Measurements from ENCODE around the gene CLRN3. TPM values are rescaled to one million over a fixed set of nuclear protein-coding genes. Genes with fewer than 3 reads are reported as not detected.

Gene CLRN3
- total RNA-seq, 4 donors from 2014 or later: not detected

GRCh38 chr10:127834221-127834620 is 58.5 kb downstream of the CLRN3 start:
- DNase-seq (ENCODE audit: low spot score) (no peak), ATAC-seq (ENCODE audit: low FRiP score) (no peak)
- no peak for TF ChIP-seq CTCF (IDR thresholded peaks at IDR 0.05)

- no peak for TF ChIP-seq CTCF (IDR thresholded peaks at IDR 0.05)
These were observed 58.9 kb downstream of the CLRN3 start for GRCh38 chr10:127833804-127834203.

GRCh38 chr10:127832501-127832900 is 60.2 kb downstream of the CLRN3 start:
- no peak for TF ChIP-seq CTCF (IDR thresholded peaks at IDR 0.05)
- no peak for DNase-seq (ENCODE audit: low spot score)
- peak; percentile 27 for ATAC-seq (ENCODE audit: low FRiP score)

More at GRCh38 chr10:127833804-127834203, 58.9 kb downstream of the CLRN3 start:
- ATAC-seq (ENCODE audit: low FRiP score) (no peak), DNase-seq (ENCODE audit: low spot score) (no peak)

GRCh38 chr10:127830414-127830813 is 62.3 kb downstream of the CLRN3 start:
- ATAC-seq (ENCODE audit: low FRiP score) (no peak), DNase-seq (ENCODE audit: low spot score) (no peak)
- TF ChIP-seq CTCF (IDR thresholded peaks at IDR 0.05): no peak

Other genes with a start within 250 kb of the CLRN3 start
- not detected for gene FOXI2, start 155.8 kb downstream of the CLRN3 start, total RNA-seq
- gene PTPRE, start 14.2 kb upstream of the CLRN3 start, total RNA-seq: 10 to 100 TPM; 28.1 to 89.7 (median 54.2) TPM
- gene MKI67, start 233.5 kb upstream of the CLRN3 start, total RNA-seq: 1 to 10 TPM in 3 of 4 donors, under 1 TPM in 1; 0.63 to 9.6 (median 1.6) TPM